ENCODE results near the gene CDIPT.

DNA sequence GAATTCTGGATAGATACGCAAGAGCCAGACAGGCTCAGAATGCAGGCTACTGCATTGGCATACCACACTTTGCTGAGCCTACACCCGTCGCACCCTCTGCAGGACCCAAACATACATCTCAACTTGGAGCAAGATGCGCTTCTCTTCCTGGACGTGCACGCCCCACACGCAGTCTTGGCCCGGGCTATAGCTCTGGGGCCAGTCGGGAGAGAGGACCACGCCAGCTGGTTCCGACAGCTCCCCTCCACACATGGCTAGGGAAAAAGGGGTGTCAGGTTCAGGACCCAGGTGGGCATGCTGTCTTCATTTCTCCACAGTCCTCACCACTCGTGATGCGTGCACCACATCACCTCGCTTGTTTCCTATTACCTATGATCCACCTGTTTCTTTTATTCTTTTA, 15.1 kb upstream of the CDIPT start:
- TF ChIP-seq, protein P1, sequence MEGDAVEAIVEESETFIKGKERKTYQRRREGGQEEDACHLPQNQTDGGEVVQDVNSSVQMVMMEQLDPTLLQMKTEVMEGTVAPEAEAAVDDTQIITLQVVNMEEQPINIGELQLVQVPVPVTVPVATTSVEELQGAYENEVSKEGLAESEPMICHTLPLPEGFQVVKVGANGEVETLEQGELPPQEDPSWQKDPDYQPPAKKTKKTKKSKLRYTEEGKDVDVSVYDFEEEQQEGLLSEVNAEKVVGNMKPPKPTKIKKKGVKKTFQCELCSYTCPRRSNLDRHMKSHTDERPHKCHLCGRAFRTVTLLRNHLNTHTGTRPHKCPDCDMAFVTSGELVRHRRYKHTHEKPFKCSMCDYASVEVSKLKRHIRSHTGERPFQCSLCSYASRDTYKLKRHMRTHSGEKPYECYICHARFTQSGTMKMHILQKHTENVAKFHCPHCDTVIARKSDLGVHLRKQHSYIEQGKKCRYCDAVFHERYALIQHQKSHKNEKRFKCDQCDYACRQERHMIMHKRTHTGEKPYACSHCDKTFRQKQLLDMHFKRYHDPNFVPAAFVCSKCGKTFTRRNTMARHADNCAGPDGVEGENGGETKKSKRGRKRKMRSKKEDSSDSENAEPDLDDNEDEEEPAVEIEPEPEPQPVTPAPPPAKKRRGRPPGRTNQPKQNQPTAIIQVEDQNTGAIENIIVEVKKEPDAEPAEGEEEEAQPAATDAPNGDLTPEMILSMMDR (IDR thresholded peaks at IDR 0.05) = no peak
- no peak for TF ChIP-seq POLR2A (IDR thresholded peaks at IDR 0.05)

Data from heart left ventricle (tissue), 13 donors.